ENCODE data around the gene KCNK4.

Gene KCNK4

GRCh38 chr11:64264371-64264852, 26.7 kb upstream of the KCNK4 start:
- Histone ChIP-seq H3K27ac (ENCODE audit: low read length) (no peak overlapping the region), H3K27me3 (ENCODE audit: low read depth, low read length) (no peaks in the 10 kb centered on the region), H3K36me3 (ENCODE audit: control insufficient read depth in 1 of 2, insufficient read depth in 2 of 2, low read length in 2 of 2) (peaks cover 32 to 51% of the 10 kb centered on the region in 2 donors), H3K4me1 (ENCODE audit: control insufficient read depth in 1 of 2, insufficient read depth in 2 of 2, low read length in 2 of 2) (peaks cover 13 to 14% of the 10 kb centered on the region in 2 donors), H3K9me3 (ENCODE audit: control insufficient read depth in 1 of 2, low read length in 2 of 2) (no peaks in the 10 kb centered on the region), H3K4me3 (ENCODE audit: low read depth in 1 of 2, low read length in 2 of 2) (no peak overlapping the region)

DNA sequence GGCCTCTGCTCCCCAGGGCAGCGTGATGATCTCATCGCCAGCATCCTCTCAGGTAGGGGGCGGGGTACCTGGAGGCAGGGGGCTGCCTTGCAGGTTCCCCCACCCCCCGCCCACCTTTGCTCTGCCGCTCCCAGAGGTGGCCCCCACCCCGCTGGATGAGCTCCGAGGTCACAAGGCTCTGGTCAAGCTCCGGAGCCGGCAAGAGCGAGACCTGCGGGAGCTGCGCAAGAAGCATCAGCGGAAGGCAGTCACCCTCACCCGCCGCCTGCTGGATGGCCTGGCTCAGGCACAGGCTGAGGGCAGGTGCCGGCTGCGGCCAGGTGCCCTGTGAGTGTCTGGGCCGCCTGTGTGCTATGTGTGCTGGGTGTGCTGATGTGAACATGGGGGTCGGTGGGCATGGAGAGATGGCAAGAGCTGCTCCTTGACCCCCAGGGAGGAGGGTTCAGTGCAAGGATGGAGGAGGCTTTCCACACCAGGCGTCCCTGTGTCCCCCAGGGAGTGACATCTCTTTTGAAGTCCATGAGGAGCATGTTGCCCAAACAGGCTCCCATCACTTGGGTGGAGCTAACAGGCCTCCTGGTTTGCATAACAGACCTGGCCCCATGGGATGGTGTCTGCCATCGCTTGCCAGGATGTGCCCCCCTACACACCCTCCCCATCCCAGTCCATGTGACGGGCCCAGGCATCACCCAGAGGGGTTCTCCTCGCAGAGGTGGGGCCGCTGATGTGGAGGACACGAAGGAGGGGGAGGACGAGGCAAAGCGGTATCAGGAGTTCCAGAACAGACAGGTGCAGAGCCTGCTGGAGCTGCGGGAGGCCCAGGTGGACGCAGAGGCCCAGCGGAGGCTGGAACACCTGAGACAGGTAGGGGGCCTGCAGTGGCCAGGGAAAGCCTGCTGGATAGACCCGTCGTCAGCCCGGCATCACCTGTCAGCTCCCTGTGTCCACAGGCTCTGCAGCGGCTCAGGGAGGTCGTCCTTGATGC, 25.6 kb upstream of the KCNK4 start:
- H3K27me3 ChIP-seq (ENCODE audit: low read depth, low read length), result no peaks in the 10 kb centered on the region
- H3K36me3 ChIP-seq (ENCODE audit: control insufficient read depth in 1 of 2, insufficient read depth in 2 of 2, low read length in 2 of 2), result peaks cover 27 to 42% of the 10 kb centered on the region in 2 donors
- H3K9me3 ChIP-seq (ENCODE audit: control insufficient read depth in 1 of 2, low read length in 2 of 2), result no peaks in the 10 kb centered on the region
- peaks cover 13 to 14% of the 10 kb centered on the region in 2 donors for H3K4me1 ChIP-seq (ENCODE audit: control insufficient read depth in 1 of 2, insufficient read depth in 2 of 2, low read length in 2 of 2)
- H3K4me3 ChIP-seq (ENCODE audit: low read depth in 1 of 2, low read length in 2 of 2), result no peak overlapping the region
- H3K27ac ChIP-seq (ENCODE audit: low read length), result no peak overlapping the region

GRCh38 chr11:64266339-64266738, 24.8 kb upstream of the KCNK4 start:
- Histone ChIP-seq H3K4me3 (ENCODE audit: low read depth in 1 of 2, low read length in 2 of 2) (no peak overlapping the region), H3K27ac (ENCODE audit: low read length) (no peak overlapping the region), H3K27me3 (ENCODE audit: low read depth, low read length) (no peaks in the 10 kb centered on the region), H3K9me3 (ENCODE audit: control insufficient read depth in 1 of 2, low read length in 2 of 2) (no peaks in the 10 kb centered on the region), H3K4me1 (ENCODE audit: control insufficient read depth in 1 of 2, insufficient read depth in 2 of 2, low read length in 2 of 2) (peaks cover 13 to 14% of the 10 kb centered on the region in 2 donors), H3K36me3 (ENCODE audit: control insufficient read depth in 1 of 2, insufficient read depth in 2 of 2, low read length in 2 of 2) (peaks cover 27 to 38% of the 10 kb centered on the region in 2 donors)

DNA sequence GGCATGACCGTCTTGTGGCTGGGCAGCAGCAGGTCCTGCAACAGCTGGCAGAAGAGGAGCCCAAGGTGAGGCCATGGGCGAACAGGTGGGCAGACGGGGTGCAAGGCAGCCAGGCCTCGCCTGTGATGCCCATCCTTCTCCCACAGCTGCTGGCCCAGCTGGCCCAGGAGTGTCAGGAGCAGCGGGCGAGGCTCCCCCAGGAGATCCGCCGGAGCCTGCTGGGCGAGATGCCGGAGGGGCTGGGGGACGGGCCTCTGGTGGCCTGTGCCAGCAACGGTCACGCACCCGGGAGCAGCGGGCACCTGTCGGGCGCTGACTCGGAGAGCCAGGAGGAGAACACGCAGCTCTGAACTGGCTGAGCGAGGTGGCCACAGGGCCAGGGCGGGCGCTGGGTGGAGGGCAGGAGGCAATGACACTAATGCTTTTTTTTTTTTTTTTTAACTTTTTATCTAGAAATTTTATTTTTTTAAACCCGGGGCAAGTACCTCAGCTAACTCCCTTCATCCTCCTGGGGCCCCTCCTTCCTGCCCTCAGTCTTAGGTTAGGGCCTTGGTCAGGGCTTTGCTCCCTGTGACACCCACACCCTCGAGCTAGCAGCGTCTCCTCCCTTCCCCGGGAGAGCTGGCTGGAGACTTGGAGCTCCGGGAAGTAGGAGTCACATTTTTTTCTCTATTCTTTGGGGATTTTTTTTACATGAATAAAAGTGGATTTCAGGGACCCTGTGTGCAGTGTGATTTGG, 23.7 kb upstream of the KCNK4 start:
- no peaks in the 10 kb centered on the region for H3K9me3 ChIP-seq (ENCODE audit: control insufficient read depth in 1 of 2, low read length in 2 of 2)
- H3K27ac ChIP-seq (ENCODE audit: low read length), result peak overlapping the region; percentile 83
- no peak overlapping the region for H3K4me3 ChIP-seq (ENCODE audit: low read depth in 1 of 2, low read length in 2 of 2)
- H3K4me1 ChIP-seq (ENCODE audit: control insufficient read depth in 1 of 2, insufficient read depth in 2 of 2, low read length in 2 of 2), result peaks cover 14 to 20% of the 10 kb centered on the region in 2 donors
- peaks cover 27% of the 10 kb centered on the region in 2 donors for H3K36me3 ChIP-seq (ENCODE audit: control insufficient read depth in 1 of 2, insufficient read depth in 2 of 2, low read length in 2 of 2)
- no peaks in the 10 kb centered on the region for H3K27me3 ChIP-seq (ENCODE audit: low read depth, low read length)

DNA sequence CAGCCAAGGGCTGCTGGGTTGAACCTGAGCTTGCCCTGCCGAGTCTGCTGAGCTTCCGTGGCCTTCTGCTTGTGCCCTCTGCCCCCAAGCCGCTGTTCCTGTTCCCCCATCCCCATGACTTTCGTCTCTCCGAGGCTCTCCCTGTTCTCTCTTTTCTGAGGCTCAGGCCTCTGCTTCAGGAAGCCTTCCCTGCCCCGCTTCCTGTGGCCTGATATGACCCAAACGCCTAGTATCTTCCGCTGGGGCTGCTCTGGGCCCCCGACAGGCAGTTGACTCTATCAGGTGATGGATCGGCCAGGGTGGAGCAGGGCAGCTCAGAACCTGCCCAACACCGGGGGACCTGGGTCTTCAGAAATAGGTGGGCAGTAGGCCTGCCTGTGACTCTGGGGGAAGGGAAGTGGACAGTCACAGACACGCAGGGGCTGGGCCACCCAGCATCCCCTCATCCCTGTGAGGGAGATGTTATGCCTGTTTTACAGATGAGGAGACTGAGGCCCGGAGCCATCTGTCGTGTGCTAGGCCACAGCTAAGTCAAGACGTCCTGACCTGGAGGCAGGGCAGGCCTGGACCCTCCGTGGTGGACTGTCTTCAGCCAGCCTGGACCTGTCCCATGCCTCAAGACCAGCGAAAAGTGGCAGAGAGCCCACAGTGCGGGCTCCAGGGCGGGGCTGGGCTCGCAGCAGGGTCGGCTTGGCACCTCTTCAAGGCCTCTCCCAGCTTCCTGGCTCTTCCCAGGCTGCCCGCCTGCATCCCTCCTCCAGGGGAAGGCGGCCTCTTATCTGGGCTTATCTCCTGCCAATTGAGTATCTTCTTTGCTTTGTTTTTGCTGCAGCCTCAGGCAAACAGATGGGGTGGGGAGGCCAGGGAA, 22.8 kb upstream of the KCNK4 start:
- H3K9me3 ChIP-seq (ENCODE audit: control insufficient read depth in 1 of 2, low read length in 2 of 2), result no peaks in the 10 kb centered on the region
- H3K4me1 ChIP-seq (ENCODE audit: control insufficient read depth in 1 of 2, insufficient read depth in 2 of 2, low read length in 2 of 2), result peaks cover 14 to 22% of the 10 kb centered on the region in 2 donors
- H3K27ac ChIP-seq (ENCODE audit: low read length), result peak overlapping the region; percentile 83
- H3K4me3 ChIP-seq (ENCODE audit: low read depth in 1 of 2, low read length in 2 of 2), result peak overlapping the region; percentile 60 to 71
- no peaks in the 10 kb centered on the region for H3K27me3 ChIP-seq (ENCODE audit: low read depth, low read length)
- peaks cover 19 to 24% of the 10 kb centered on the region in 2 donors for H3K36me3 ChIP-seq (ENCODE audit: control insufficient read depth in 1 of 2, insufficient read depth in 2 of 2, low read length in 2 of 2)

DNA sequence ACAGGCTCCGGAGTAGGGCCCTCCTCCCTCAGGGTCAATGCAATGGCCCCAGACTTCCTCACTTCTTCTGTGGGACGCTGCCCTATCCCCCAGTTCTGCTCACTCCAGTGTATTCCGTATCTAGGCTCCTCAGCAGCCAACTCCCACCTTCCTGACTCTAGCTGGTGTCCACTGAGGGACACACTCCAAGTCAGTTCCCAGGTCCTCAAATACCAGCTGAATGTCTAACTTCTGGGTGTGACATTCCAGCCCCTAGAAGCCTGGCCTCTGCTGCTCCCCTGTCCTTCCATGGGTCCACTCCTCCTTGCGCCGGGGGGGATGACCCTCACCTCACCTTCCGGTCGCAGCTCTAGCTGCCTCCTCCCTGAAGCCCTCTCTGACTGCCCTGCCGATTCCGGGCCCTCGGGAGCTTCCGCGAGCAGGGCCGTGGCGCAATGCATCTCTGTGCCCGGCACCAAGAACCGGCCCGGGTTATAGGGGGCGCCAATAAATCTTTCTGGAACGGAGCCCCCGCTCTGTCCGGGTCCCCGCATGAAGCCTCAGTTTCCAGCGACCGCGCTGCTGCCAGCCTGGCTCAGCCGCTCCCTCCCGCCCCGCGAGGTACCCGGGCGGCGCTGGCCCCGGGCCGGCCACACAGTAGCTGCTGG, 22.1 kb upstream of the KCNK4 start:
- Histone ChIP-seq H3K9me3 (ENCODE audit: control insufficient read depth in 1 of 2, low read length in 2 of 2) (no peaks in the 10 kb centered on the region), H3K36me3 (ENCODE audit: control insufficient read depth in 1 of 2, insufficient read depth in 2 of 2, low read length in 2 of 2) (peaks cover 13 to 16% of the 10 kb centered on the region in 2 donors), H3K27me3 (ENCODE audit: low read depth, low read length) (no peaks in the 10 kb centered on the region), H3K27ac (ENCODE audit: low read length) (peak overlapping the region; percentile 83), H3K4me3 (ENCODE audit: low read depth in 1 of 2, low read length in 2 of 2) (peak overlapping the region; percentile 60 to 71), H3K4me1 (ENCODE audit: control insufficient read depth in 1 of 2, insufficient read depth in 2 of 2, low read length in 2 of 2) (peaks cover 14 to 22% of the 10 kb centered on the region in 2 donors)

GRCh38 chr11:64269540-64270220, 21.4 kb upstream of the KCNK4 start:
- peaks cover 13% of the 10 kb centered on the region in 2 donors for H3K36me3 ChIP-seq (ENCODE audit: control insufficient read depth in 1 of 2, insufficient read depth in 2 of 2, low read length in 2 of 2)
- peak overlapping the region; percentile 98 for H3K27ac ChIP-seq (ENCODE audit: low read length)
- peak overlapping the region; percentile 71 to 88 for H3K4me3 ChIP-seq (ENCODE audit: low read depth in 1 of 2, low read length in 2 of 2)
- peaks cover 14 to 22% of the 10 kb centered on the region in 2 donors for H3K4me1 ChIP-seq (ENCODE audit: control insufficient read depth in 1 of 2, insufficient read depth in 2 of 2, low read length in 2 of 2)
- no peaks in the 10 kb centered on the region for H3K9me3 ChIP-seq (ENCODE audit: control insufficient read depth in 1 of 2, low read length in 2 of 2)
- no peaks in the 10 kb centered on the region for H3K27me3 ChIP-seq (ENCODE audit: low read depth, low read length)

- H3K27me3 ChIP-seq (ENCODE audit: low read depth, low read length), result no peaks in the 10 kb centered on the region
- no peak overlapping the region for H3K27ac ChIP-seq (ENCODE audit: low read length)
- H3K4me1 ChIP-seq (ENCODE audit: control insufficient read depth in 1 of 2, insufficient read depth in 2 of 2, low read length in 2 of 2), result peaks cover 0 to 9% of the 10 kb centered on the region in 2 donors
- no peaks in the 10 kb centered on the region for H3K9me3 ChIP-seq (ENCODE audit: control insufficient read depth in 1 of 2, low read length in 2 of 2)
- H3K4me3 ChIP-seq (ENCODE audit: low read depth in 1 of 2, low read length in 2 of 2), result no peak overlapping the region
- peaks cover 5 to 36% of the 10 kb centered on the region in 2 donors for H3K36me3 ChIP-seq (ENCODE audit: control insufficient read depth in 1 of 2, insufficient read depth in 2 of 2, low read length in 2 of 2)
Observed at GRCh38 chr11:64275031-64275800, 15.9 kb upstream of the KCNK4 start.

DNA sequence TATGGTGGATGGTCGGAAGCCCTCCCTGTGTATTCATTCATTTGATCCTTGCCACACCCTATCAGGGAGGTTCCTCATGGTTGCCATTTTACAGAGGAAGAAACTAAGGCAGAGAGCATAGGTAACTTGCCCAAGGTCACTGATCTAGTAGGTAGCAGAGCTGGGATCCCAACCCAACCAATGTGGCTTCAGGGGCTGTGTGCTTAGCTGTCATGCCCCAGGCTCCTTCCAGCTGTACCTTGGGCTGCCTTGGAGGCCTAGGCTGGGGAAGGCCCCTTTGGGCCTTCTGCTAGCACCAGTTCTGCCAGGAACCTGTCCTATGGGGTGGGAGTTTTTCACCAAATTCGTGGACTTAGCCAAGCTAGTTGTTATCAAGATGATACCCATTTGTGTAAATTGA, 15.3 kb upstream of the KCNK4 start:
- Histone ChIP-seq H3K27me3 (ENCODE audit: low read depth, low read length) (no peaks in the 10 kb centered on the region), H3K9me3 (ENCODE audit: control insufficient read depth in 1 of 2, low read length in 2 of 2) (no peaks in the 10 kb centered on the region), H3K4me3 (ENCODE audit: low read depth in 1 of 2, low read length in 2 of 2) (no peak overlapping the region), H3K4me1 (ENCODE audit: control insufficient read depth in 1 of 2, insufficient read depth in 2 of 2, low read length in 2 of 2) (peaks cover 0 to 9% of the 10 kb centered on the region in 2 donors), H3K27ac (ENCODE audit: low read length) (no peak overlapping the region), H3K36me3 (ENCODE audit: control insufficient read depth in 1 of 2, insufficient read depth in 2 of 2, low read length in 2 of 2) (peaks cover 5 to 36% of the 10 kb centered on the region in 2 donors)
